GM19023 (cell line): ENCODE data around the gene EPB41.
"Not testable (repeated sequence)": the region's sequence is repeated elsewhere in the genome, so short reads cannot be mapped to it uniquely, and the experiment has no call there.

Experiments used
- ATAC-seq: cut with Tn5 transposase; IDR thresholded peaks from one replicate; pipeline ENCODE4 v1.9.1; 2021; ENCODE audit warnings: mild to moderate bottlenecking, moderate library complexity; ENCODE audit not compliant: unreplicated experiment

The EPB41 gene

DNA sequence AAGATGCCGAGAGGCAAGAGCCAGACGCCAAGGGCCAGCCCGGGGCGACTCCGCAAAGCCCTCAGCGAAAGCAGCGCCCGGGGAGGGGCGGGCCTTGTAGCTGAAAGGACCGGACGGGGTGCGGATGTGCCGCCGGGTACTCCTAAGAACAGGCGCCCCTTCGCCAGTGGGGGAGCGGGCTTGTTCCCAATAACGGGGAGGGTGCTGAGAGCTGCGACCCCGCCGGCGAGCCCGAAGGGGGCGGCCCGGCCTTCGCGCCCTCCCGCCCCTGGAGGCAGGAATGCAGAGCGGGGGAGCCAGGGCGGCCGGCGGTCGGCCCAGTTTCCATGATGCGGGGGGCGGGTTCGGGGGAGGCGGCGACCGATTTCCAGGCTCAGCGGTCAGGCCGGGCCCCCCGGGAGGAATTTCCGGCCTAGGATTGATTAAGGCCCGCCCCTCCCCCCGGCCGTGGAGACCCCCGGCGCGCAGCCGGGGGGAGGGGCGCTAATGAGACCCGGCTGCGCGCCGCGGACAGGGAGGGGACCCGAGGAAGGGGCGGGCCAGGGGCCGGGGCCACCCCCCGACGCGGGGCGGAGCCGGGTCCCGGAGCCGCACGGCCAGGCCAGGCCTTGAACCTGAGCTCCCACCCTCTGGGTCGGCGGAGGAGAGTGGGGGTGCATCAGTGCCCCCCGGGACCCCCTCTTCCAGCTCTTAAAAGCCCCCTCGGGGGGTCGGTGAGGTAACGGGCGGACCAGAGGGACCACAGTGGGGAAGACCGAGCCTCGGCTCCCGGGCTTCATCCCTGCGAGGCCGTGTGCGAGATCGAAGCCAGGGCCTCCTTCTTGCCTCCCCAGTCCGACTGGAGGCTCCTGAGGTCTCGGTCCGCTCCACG is 210.2 kb downstream of the EPB41 start:
- ATAC-seq: no peak

DNA sequence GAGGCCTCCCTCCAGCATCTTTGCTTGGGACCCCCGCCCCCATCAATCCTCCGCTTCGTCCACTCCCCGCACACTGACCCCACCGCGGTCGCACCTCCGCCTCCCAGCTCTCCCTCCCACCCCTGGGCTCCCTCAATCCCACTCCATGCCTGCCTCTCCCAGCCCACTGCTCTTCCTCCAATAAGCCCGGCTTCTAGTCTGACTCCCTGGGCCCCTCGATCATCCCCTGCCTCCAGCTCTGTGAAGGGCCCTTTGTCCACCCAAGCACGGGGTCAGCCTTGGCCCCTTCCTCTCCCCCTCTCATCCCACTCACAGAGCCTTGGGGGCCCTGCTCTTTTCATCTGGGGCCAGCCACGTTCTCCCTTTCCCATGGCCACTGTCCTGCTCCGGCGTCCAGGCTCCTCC is 210.9 kb downstream of the EPB41 start:
- ATAC-seq: no peak

- no peak for ATAC-seq
Observed at GRCh38 chr1:29125788-29126187, 211.4 kb downstream of the EPB41 start.

DNA sequence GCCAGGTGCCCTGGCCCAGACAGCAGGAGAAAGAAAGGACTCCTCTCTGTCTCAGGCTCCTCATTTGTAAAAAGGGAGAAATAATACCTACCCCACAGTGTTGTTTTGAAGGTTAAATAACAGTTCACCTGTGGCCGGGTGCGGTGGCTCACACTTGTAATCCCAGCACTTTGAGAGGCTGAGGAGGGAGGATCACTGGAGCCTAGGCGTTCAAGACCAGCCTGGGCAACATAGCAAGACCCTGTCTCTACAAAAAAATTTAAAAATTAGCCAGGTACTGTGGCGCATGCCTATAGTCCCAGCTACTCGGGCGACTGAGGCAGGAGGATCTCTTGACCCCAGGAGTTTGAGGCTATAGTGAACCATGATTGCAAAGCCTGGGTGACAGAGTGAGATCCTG is 211.8 kb downstream of the EPB41 start:
- no peak for ATAC-seq

DNA sequence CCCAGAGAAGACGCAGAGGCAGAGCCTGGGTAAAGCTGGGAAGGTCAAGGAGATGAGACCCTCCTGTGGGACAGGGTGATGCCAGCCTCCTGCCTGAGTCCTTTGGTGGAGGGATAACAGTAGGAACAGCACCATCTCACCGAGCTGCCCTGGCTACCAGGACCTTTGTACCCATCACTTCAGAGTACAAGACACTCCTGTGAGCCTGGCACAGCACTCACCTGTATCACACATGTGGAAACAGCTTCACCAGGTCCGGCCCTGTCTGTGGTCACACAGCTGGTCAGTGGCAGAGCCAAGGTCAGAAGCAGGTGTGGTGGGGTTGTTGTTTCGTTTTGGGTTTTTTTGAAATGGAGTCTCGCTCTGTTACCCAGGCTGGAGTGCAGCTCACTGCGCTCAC is 214.4 kb downstream of the EPB41 start:
- no peak for ATAC-seq

GRCh38 chr1:29129916-29130315 is 215.5 kb downstream of the EPB41 start:
- ATAC-seq: no peak

- ATAC-seq: not testable (repeated sequence)
Observed at GRCh38 chr1:29131056-29131455, 216.7 kb downstream of the EPB41 start.

DNA sequence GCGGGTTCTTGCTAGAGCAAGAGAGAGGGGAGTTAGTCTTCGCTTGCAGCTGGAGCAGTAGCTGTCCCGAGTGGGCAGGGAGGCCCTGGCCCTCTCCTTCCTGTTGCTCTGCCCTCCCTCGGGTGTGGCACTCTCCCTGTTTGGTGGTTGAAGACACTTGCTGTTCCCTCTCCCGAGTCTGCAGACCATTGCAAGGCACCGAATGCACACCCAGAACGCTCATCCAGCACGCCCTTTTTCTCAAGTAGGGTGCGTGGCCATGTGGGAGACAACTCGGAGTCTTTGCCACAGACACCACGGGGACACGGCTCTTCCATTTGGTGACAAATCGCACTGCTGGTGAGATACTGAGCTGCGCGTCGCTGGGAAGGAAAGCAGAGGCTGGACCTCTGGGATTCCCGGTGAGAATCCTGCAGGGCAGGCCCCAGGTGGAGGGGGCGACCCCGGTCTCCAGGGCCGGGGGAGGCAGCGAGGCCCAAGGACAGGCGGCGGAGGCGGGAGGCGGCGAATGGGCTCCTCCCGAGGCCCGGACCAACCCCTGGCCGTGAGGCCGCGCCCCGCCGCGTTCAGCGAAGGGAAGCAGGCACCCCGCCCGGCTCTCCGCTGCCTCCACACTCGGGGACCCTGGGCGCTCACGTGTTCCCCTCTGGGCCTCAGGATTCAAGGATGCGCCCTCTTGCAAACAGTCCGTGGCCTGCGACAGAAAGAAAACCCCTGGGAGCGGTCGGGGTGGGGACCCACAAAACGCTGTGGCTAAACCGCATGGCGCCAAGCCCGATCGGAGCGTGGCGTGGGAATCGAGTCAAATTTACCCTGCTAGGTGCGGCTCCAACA is 219.7 kb downstream of the EPB41 start:
- ATAC-seq: no peak

GRCh38 chr1:29134695-29135028 is 220.3 kb downstream of the EPB41 start:
- ATAC-seq: no peak

DNA sequence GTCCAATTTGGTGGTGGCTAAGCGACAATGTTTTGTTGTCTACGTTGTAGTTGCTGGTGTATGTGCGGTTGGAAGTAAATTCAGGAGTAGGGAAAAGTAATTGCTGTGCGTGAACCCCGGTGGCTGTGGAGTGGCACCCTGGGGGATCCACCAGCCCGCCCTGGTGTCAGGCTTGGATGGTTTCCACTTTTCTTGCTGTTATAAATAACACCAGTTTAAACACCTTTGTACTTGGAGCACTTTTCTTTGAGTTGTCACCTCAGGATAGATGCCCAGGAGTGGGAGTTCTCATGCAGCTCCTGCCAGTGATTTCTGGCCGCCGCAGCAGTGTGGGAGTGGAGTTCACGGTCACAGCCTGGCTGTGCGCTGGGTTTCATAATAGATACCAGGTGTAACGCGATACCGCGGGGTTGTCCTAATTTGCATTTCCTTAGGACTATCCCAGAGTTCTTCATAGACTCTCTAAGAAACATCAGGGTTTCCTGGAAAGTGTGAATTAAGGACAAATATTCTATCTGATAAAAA is 222.1 kb downstream of the EPB41 start:
- ATAC-seq: no peak

DNA sequence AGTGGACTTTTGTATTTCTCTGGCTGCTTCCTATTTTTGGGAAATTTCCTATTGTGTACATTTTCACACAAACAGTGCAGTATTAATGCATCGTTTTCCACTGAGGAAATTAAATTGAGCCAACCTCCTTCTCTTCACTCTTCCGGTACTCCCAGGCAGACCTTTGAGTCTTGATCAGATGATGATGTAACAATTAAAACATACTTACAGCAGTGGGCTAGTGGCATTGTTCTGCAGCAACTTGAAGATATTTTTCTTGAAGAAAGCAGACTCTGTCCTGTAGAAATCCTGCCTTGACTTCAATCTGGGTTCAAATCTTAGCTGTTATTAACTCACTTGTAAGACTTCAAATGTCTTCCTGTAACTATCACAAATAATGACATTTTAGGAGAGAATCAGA is 228.3 kb downstream of the EPB41 start:
- ATAC-seq: no peak

DNA sequence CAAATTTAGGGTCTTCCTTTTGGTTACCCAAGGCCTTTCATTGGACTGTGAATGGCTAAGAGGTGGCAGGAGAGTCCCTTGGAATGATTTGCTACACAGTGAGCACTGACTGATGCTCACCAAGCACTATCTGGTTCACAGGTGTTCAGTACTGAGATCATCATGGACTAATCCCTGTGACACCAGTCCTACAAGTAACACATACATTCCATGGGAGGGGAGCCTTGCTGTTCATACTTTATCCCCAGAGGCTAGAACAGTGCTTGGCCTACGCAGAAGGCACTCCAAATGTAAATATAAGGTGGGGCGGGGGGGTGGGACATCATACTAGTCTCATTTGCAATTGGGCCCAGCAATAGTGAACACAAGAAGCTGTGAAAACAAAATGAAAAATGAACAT is 229.8 kb downstream of the EPB41 start:
- no peak for ATAC-seq

DNA sequence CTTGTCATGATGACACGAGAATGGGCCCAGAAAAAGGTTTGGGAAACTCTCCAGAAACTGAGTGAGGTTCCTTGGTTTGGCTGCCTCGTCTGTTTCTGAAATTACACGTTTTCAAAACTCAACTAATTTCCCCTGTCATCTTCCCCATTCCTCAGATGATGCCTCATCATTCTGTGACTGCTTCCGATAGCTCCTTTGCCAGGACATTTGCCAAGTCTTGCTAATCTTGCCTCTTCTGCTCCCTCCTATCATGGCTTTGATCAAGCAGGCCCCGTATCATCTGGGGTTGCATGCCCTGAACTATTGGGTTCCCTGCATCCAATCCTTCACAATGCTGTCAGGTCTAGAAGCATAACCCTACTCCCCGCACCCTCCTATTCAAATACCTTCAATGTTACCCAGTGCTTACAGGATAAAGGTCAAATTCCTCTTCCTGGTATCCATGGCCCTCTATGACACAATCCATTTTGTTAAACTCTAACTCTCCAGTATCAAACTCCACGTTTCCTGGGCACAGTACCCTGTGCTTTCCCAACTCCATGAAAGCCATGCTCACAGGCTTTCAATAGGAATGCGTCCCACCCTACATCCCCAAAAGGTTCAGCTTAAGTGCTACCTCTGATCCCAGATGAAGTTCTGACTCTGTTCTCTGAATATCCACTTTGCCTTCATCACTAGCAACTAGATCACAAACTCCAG is 231.5 kb downstream of the EPB41 start:
- no peak for ATAC-seq

- no peak for ATAC-seq
Observed at GRCh38 chr1:29148656-29149491, 234.5 kb downstream of the EPB41 start.

DNA sequence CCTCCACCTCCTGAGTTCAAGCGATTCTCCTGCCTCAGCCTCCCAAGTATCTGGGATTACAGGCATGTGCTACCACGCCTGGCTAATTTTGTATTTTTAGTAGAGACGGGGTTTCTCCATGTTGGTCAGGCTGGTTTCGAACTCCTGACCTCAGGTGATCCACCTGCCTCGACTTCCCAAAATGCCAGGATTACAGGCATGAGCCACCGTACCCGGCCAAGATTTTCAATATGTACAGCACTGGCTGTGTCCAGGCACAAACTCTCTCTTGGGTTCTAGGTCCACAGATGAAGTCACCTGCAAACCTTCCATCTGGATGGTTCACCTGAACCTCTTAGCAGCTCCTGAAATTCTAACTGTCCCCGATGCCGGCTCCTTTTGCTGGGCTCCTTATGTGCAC is 236.0 kb downstream of the EPB41 start:
- ATAC-seq: not testable (repeated sequence)

GRCh38 chr1:29152046-29152805 is 237.9 kb downstream of the EPB41 start:
- ATAC-seq: no peak

DNA sequence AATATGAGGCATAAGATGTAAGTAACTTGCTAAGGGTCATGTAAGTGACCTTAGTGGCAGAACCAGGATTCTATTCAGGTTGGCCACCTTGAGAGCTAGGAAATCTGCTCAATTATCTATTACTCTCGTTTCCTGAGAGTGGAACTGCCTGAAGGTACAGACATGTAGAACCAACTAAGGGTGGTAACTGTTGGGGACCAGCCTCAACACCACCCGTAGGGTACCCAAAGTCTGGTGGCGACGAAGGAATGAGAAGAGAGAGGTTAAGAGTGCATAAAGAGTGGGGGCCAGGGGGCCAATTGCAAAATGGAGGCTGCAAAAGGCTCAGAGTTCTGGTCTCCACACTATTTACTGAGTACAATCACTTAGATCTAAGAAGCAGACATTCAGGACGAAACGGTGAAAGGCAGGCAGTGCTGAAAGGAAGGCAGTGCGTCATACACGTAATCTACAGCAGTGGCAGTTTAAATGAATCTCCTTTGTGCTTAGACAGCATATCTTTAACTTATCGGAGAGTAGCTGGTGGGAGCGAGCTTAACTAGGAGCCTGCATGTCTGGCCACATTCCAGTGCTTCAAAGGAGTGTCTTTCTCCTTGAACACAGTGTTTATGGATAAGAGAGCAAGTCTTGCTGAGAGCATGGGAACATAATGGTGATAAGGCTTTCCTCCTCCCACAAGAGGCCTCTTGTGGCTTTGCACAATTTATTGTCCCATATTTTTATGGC is 242.3 kb downstream of the EPB41 start:
- no peak for ATAC-seq

GRCh38 chr1:29157269-29157601 is 242.9 kb downstream of the EPB41 start:
- ATAC-seq: no peak

GRCh38 chr1:29159773-29160172 is 245.4 kb downstream of the EPB41 start:
- no peak for ATAC-seq
